ENCODE measurements around the gene GYS2. TPM values are rescaled to one million over a fixed set of nuclear protein-coding genes. Genes with fewer than 3 reads are reported as not detected.
A peak's percentile ranks its signal among the peaks of the same experiment; 100 is the strongest.

The GYS2 gene
- total and polyA plus RNA-seq, 9 donors: 0.12 TPM; not detected in 8

GRCh38 chr12:21505888-21506287 lies 98.8 kb downstream of the GYS2 start:
- peaks cover 4% of the 10 kb centered on the region for H3K4me1 ChIP-seq (ENCODE audit: insufficient read depth)
- H3K4me3 ChIP-seq: no peak overlapping the region
- intact Hi-C loops (cut with DNase I): no loop called here
- 14 to 58% (median 38%) methylated on average over 2 of the region's 2 CpGs for WGBS, 3 donors
- no peaks in the 10 kb centered on the region for H3K27me3 ChIP-seq
- H3K27ac ChIP-seq: no peak overlapping the region
- no peak for DNase-seq
- no peaks in the 10 kb centered on the region for H3K36me3 ChIP-seq
- TF ChIP-seq POLR2A (IDR thresholded peaks at IDR 0.05): no peak
- TF ChIP-seq CTCF (IDR thresholded peaks at IDR 0.05): no peak
- TF ChIP-seq EP300 (IDR thresholded peaks at IDR 0.05): no peak
- no peaks in the 10 kb centered on the region for H3K9me3 ChIP-seq

DNA sequence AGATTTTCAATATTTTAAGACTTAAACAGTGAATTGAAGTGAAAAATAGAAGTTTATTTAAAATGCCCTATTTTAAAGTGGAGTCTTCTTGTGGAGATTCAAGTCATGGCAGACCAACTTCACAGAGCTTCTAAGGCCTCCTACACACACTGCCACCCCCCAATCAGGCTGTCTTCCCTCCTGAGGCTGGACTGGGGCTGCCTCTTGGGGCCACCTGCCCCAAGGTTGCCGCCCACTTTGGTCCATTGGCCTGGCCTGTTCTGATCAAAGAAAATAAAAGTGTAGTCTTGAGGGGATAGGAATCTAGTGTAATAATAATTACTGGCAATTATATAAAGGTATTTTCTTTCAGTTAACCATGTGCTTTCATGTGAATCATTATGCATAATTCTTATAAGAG lies 101.8 kb downstream of the GYS2 start:
- intact Hi-C loops (cut with DNase I): no loop called here
- no peak for DNase-seq
- H3K4me1 ChIP-seq (ENCODE audit: insufficient read depth): peaks cover 7% of the 10 kb centered on the region
- H3K27ac ChIP-seq: no peak overlapping the region
- H3K4me3 ChIP-seq: no peak overlapping the region
- WGBS, 3 donors: 84 to 95% (median 90%) methylated on average over 1 of the region's 1 CpG
- no peaks in the 10 kb centered on the region for H3K36me3 ChIP-seq
- TF ChIP-seq CTCF (IDR thresholded peaks at IDR 0.05): no peak
- TF ChIP-seq EP300 (IDR thresholded peaks at IDR 0.05): no peak
- TF ChIP-seq POLR2A (IDR thresholded peaks at IDR 0.05): no peak
- H3K9me3 ChIP-seq: no peaks in the 10 kb centered on the region
- no peaks in the 10 kb centered on the region for H3K27me3 ChIP-seq

- no peak for DNase-seq
- peaks cover 7% of the 10 kb centered on the region for H3K4me1 ChIP-seq (ENCODE audit: insufficient read depth)
- whole genome bisulfite sequencing, 3 donors: 0 to 1% (median 0%) methylated on average over 14 of the region's 14 CpGs
These were observed 102.5 kb downstream of the GYS2 start for GRCh38 chr12:21502164-21502496.

GRCh38 chr12:21501258-21502163 lies 103.1 kb downstream of the GYS2 start, which contains the start of the genes GOLT1B and RECQL:
TSS of gene GOLT1B (plus strand) at chr12:21501789. CDS start at chr12:21501924, 135 bp downstream.
TSS of gene RECQL (minus strand) at chr12:21501635. CDS start at chr12:21499570, 2,065 bp downstream.
- intact Hi-C loops (cut with DNase I): no loop called here
- TF ChIP-seq POLR2A (IDR thresholded peaks at IDR 0.05) (peak; percentile 46), EP300 (IDR thresholded peaks at IDR 0.05) (no peak), CTCF (IDR thresholded peaks at IDR 0.05) (peak in 1 of 3 donors; percentile 11)
- H3K4me1 ChIP-seq (ENCODE audit: insufficient read depth): peaks cover 7% of the 10 kb centered on the region

More at GRCh38 chr12:21502164-21502496, 102.5 kb downstream of the GYS2 start:
- intact Hi-C loops (cut with DNase I): no loop called here
- Histone ChIP-seq H3K9me3 (no peaks in the 10 kb centered on the region), H3K27ac (peak overlapping the region; percentile 31 to 78), H3K36me3 (no peaks in the 10 kb centered on the region), H3K4me3 (peak overlapping the region; percentile 95), H3K27me3 (no peaks in the 10 kb centered on the region)
- TF ChIP-seq CTCF (IDR thresholded peaks at IDR 0.05): no peak
- TF ChIP-seq POLR2A (IDR thresholded peaks at IDR 0.05): no peak
- TF ChIP-seq EP300 (IDR thresholded peaks at IDR 0.05): no peak

More at GRCh38 chr12:21501258-21502163, 103.1 kb downstream of the GYS2 start, which contains the start of the genes GOLT1B and RECQL:
- Histone ChIP-seq H3K27me3 (no peaks in the 10 kb centered on the region), H3K27ac (peak within 1 kb of the TSS; percentile 31 to 78), H3K9me3 (no peaks in the 10 kb centered on the region), H3K4me3 (peak within 1 kb of the TSS; percentile 95), H3K36me3 (no peaks in the 10 kb centered on the region)
- DNase-seq: peak; percentile 86 to 94 (median 88)
- WGBS, 3 donors: 0% methylated on average over 57 to 61 of the region's 61 CpGs
